HG03280 (cell line): ENCODE results near the gene MROH2B.
"Not testable (repeated sequence)": the region's sequence is repeated elsewhere in the genome, so short reads cannot be mapped to it uniquely, and the experiment has no call there.

Source experiments
- ATAC-seq: cut with Tn5 transposase; IDR thresholded peaks from one replicate; pipeline ENCODE4 v1.9.1; 2021; ENCODE audit warnings: mild to moderate bottlenecking, moderate library complexity; ENCODE audit not compliant: unreplicated experiment

Gene MROH2B

GRCh38 chr5:41032973-41033372 lies 38.2 kb downstream of the MROH2B start:
- no peak for ATAC-seq

GRCh38 chr5:41022600-41022999 lies 48.5 kb downstream of the MROH2B start:
- not testable (repeated sequence) for ATAC-seq

DNA sequence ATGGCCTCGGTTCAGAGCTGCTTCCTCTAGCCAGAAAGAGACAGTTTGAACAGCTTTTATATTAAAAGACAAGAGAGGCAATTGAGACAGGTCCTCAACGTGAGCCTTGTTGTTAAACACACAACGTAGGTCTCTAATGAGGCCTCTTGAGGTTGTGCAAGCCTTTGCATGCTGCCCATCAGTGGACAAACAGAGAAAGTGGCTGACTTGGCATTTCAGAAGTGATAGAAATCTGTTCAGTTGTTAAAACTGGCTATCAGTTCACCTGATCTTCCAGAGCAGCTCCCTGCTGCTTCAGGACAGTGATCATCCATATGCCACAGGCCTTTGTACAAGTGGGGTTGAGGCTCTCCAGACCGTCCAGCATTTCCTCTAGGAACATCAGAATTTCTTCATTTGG lies 58.8 kb downstream of the MROH2B start:
- no peak for ATAC-seq

DNA sequence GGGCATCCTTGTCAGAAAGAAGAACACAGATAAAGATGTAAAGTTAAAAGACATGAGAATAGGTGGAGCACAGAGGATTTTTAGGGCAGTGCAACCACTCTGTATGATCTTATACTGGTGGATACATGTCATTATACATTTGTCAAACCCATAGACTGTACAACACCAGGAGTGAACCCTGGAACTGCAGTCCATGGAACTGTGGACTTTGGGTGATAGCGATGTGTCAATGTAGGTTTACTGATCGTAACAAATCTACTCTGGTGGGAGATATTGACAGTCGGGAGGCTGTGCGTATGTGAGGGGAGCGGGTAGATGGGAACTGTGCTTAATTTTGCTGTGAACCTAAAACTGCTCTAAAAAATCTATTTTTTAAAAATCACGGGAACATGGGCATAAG lies 60.6 kb downstream of the MROH2B start:
- ATAC-seq, result no peak

DNA sequence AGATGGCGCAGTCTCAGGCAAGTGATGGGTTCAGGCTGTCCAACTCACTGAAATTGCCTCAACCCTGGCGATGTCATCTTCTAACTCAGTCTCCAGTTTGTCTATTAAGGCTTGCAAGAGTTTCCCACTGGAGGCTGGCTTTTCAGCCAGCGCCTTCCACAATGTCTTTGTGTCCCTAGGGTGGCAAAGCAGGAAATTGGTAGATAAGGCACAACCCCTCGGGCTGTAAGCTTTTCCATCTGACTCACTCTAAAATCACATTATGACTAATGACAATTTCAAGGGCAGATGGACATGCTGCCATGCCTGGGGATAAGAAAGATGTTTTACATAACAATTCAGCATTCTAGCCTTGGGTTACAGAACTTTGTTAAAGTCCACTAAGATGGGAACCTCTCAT lies 61.9 kb downstream of the MROH2B start:
- no peak for ATAC-seq

DNA sequence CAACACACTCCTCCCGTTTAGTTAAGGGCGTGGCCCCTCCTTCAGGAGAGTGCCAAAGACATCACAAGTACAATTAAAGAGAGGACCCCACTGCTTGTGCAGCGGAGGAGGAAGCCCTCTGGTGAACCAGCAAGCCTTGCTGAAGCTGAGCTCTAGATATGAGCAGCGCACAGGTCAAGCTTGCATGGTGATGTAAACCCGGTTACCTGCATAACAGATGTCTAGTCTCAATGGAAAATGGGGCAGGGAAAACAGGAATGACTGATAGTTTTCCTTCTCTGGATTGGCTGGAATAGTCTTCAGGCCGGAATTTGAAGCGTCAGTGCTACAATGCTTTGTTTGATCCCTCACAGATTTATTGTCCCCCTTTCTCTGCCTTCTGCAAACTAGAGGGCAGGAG lies 66.2 kb downstream of the MROH2B start:
- ATAC-seq, result no peak

GRCh38 chr5:41003670-41004376 lies 67.3 kb downstream of the MROH2B start:
- no peak for ATAC-seq

- ATAC-seq, result no peak
These were observed 71.2 kb downstream of the MROH2B start for GRCh38 chr5:40999966-41000365.

GRCh38 chr5:40999142-40999541 lies 72.0 kb downstream of the MROH2B start:
- ATAC-seq, result no peak

GRCh38 chr5:40995801-40996586 lies 75.1 kb downstream of the MROH2B start:
- ATAC-seq, result no peak

GRCh38 chr5:40991981-40992559 lies 79.1 kb downstream of the MROH2B start:
- ATAC-seq, result no peak

GRCh38 chr5:40991168-40991980 lies 79.8 kb downstream of the MROH2B start:
- no peak for ATAC-seq

GRCh38 chr5:40988746-40989510 lies 82.2 kb downstream of the MROH2B start:
- ATAC-seq, result no peak

DNA sequence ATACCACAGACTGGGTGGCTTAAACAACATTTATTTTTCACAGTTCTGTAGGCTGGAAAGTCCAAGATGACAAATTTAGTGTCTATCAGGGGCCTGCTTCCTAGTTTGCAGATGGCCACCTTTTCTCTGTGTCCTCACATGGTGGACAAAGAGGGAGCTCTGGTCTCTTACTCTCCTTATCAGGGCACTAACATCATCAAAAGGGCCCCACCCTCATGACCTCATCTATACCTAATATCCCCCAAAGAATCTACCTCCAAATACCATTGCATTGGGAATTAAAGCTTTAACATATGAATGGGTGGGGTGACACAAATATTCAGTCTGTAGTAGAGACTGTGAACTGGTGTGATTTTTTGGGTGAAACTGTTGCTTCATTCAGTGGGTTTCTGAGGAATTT lies 83.8 kb downstream of the MROH2B start:
- ATAC-seq, result no peak

DNA sequence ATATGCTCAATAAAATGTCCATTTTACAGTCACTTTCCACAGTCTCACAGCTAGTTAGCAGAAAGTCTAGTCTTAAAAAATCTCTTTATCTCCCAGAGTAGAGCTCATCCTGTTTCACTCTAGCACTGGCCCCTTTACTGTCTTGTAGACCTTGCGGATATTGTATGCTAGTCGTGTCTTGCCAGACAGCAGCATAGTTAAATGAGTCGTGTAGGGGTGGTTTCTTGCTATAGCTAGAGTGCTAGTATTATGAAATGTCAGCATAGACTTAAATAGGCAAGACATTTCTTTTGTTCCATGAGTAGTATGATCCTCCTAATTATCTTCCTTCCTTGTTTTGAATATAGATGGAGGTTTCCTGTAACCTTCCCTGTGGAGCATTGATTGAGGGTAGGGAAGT lies 84.5 kb downstream of the MROH2B start:
- no peak for ATAC-seq

DNA sequence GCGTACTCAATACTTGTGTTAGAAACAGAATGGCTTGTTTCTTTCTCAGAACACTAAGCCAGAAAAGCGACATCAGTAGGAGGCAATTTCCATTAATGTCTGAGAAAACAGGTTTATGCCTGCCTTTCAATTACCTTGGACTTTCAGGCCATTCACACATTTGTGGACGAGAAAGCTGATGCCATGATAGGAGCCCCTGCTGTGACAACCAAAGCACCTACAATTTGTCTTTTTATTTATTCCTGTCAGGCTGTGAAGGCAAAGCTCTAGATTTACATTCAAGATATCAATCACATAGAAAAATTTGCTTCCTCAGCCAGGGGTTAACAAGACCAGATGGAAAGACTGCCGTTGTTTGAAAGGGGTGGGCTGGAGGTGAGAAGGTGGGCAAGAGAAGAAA lies 85.6 kb downstream of the MROH2B start:
- no peak for ATAC-seq

- no peak for ATAC-seq
These were observed 86.3 kb downstream of the MROH2B start for GRCh38 chr5:40984884-40985283.

DNA sequence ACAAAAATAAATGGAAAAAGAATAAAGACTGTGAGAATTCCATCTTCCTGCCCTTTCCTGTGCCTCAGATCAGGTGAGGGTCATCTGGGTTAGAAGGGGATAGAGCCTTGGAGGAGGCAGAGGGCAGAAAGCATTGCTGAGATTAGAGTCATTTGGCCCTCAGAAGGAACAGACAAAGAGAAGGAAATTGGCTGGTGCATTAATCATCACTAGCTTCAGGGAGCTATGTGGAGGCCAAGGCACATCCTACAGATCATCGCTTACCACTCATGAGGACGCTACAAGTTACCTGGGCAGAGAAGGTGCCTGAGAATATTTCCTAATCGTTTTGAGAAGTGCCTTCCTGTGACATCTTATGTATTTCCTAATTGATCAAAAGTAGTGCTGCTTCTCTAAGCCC lies 87.4 kb downstream of the MROH2B start:
- ATAC-seq, result no peak

DNA sequence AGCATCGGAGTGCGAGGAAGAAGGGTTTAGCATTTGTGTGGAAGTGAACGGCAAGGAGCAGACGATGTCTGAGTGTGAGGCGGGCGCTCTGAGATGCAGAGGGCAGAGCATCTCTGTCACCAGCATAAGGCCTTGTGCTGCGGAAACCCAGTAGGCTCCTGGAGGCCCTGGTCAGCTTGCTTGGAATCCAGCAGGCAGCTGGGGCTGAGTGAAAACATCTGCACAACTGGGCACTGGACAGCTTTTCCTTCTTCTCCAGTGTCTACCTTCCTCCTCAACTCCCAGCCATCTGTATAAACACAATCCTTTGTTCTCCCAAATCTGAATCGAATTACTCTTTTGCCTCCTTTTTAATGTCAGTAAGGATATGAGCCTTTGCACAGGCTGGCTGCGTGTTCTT lies 89.7 kb downstream of the MROH2B start:
- no peak for ATAC-seq

DNA sequence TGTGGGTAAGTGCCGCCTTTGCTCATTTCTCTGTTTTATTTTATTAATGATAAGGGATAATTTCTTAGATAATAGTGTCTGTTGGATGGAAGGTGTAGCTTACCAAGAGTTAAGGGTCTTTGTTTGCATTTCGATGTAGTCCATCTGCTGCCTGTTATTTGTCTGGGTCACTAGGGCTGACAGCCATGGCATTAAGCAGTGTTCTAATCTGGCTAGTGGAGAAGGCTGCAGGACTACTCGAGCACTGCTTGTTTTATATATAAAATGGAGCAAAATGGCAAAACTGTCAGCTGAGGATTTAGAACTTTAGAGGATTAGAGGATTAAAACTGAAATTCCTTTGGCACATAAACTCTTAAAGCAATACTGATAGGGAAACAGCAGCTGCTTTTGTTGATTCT lies 94.3 kb downstream of the MROH2B start:
- ATAC-seq, result no peak

GRCh38 chr5:40976041-40976440 lies 95.1 kb downstream of the MROH2B start:
- no peak for ATAC-seq
